ENCODE data around the gene ATP2B2.

Gene ATP2B2

GRCh38 chr3:10492364-10493201 lies 12.8 kb downstream of the ATP2B2 start:
- no peak for DNase-seq

DNA sequence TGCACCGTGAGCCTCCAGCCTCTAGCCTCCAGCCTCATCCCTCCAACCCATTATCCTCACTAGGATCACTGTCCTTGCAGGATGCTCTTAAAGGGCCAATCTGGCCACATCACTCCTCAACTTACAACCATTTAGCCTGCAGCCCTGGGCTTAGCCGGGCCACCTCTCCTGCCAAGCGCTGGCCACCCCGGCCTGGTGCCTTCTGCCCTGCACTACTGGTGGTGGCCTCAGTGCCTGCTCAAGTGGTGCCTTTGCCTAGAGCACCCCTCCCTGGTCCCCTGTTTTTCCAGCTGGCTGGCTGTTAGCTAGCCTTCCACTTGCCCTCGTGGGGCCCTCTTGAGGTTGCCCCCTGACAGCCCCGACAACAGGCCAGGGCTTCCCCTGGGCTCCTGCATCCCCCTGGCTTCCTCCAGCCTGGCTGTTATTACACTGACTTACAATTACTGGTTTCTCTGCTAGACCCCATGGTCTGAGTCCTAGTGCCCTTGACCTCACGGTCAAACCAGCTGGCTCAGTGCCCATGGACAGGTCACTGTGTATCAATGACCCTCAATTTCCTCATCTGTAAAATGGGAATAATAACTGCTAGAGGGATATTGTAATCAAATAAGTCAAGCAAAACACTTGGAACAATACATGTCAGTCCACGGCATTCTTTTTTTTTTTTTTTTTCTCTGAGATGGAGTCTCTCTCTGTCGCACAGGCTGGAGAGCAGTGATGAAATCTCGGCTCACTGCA lies 15.5 kb downstream of the ATP2B2 start:
- no peak for DNase-seq

DNA sequence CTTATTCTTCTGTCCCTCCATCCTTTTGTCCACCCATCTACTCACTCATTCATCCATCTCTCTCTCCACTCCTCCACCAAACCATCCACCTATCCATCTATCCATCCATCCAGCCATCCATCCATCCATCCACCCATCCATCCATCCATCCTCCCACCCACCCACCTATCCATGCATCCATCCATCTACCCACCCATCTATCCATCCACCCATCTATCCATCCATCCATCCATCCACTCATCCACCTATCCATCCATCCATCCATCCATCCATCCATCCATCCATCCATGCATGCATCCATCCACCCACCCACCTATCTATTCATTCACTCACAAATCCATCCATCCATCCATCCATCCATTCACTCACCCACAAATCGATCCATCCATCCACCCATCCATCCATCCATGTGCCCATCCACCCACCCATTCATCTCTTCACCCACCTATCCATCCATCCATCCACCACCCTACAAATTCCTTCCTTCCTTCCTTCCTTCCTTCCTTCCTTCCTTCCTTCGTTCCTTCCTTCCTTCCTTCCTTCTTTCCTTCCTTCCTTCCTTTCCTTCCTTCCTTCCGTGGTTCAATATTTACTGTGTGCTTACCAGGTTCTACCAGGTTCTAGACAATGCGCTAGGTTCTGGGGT lies 17.3 kb downstream of the ATP2B2 start:
- no peak for DNase-seq

GRCh38 chr3:10485806-10486205 lies 19.6 kb downstream of the ATP2B2 start:
- no peak for DNase-seq

DNA sequence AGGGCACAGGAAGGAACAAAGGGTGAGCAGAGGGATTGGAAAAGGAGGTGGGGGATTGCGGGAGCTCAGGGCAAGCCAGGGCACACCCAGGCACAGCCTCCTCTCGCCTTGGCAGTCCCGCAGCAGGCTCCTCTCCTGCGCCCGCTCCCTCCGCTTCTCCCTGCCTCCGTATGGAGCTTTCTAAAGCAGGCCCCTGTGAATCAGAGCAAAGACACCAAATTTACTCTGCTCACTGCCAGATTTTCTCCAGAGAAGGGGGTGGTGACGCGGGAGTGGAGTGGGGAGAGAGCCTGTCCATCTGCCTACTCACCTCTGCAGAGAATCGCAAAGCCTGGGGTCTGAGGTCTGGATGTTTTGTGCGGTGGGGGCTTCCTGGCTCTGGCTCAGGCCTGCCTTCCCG lies 20.0 kb downstream of the ATP2B2 start:
- no peak for DNase-seq

- no peak for DNase-seq
Observed at GRCh38 chr3:10484709-10485108, 20.7 kb downstream of the ATP2B2 start.

DNA sequence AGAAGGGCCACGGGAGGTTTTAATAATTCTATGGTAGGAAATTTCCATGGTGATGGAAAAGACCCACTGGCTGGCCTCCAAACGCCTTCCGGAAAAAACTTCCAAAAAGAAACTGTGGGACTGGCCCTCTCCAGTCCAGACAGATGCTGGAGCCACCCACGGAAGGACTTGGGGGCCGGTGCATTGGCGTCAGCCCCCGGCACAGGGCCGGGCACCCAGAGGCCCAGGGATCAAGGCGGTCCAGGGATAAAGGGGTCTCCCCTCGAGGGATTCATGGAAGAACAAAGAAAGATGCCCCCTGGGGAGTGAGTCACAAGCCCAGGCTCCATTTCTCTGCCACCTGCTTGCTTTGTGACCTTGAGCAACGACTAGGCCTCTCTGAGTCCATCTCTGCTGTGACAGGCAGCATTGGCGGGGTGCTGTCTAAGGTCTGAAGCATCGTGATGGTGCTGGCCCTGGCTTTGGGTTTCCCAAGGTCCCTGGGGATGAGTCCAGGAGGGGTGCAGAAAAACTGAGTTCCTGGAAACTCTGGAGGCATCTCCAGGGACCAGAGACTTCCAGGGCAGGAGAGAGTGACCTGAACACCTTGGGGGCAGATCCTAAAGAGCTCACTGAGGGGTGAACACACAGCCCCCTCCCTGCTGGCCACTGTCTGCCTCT lies 21.6 kb downstream of the ATP2B2 start:
- DNase-seq, result no peak

- DNase-seq, result no peak
Observed at GRCh38 chr3:10483364-10483675, 22.1 kb downstream of the ATP2B2 start.

DNA sequence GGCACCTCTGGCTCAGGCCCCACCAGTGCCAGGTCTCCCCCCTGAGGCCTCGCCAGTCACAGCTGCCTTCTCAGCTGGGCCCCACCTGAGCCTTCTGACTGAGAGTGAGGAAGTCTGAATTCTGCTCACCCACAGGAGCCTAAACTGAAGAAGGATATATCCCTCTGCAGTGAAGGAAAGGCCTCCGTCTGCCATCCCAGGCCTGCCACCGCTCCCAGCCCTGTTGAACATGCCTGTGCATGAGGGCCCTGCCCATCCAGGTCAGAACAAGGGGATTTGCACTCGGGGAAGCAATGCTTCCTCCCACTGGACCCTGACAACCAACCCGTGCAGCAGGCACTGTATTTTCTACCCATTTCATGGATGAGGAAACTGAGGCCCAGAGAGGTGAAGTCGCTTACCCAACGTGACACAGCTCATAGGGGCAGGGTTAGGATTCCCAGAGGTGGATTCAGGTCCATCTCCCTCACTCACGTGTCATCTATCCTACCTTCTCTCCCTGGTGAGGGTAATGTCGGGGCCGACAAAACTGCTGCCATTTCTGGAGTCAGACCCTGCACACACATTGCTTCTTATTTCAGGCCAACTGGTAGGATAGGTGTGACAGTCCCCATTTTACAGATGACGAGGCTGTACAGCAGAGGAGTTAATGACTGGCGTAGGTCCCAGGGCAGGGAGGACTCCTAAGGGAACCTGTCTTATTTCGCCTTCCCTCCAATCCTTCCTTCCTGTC lies 22.6 kb downstream of the ATP2B2 start:
- DNase-seq, result no peak

GRCh38 chr3:10480871-10481378 lies 24.5 kb downstream of the ATP2B2 start:
- no peak for DNase-seq

DNA sequence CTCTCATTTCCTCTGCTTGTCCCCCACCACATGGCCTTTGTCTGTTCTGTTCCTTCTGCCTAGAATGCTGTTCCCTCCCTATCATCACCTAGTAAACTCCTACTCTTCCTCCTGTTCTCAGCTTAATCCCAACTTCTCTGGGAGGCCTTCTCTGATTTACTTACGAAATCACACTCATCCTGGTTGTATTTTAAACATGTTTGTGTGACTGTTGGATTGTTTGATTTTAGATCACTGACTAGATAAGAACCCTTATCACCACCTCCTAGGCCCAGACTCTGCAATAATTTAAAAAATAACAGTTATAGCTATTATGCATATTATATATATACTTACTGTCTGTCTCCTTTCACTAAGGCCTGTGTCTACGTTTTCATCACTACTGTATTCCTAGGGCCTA lies 26.1 kb downstream of the ATP2B2 start:
- DNase-seq, result no peak

- DNase-seq, result no peak
Observed at GRCh38 chr3:10475983-10476382, 29.4 kb downstream of the ATP2B2 start.

GRCh38 chr3:10474847-10475246 lies 30.5 kb downstream of the ATP2B2 start:
- DNase-seq, result no peak

DNA sequence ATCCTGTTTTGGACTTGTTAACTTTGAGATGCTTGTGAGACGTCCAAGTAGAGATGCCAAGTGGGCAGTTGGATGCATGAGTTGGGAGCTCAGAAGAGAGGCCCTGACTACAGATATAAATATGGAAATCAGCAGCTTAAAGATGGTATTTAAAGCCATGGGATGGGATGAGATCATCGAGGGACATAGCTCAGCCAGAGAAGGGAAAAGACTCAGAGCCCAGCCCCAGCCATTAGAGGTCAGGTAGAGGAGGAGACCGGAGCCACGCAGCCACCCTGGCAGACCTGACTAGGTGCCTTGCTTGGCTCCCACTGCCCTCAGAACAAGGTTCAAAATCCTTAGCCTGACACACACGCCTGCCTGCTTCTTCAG lies 31.1 kb downstream of the ATP2B2 start:
- no peak for DNase-seq

DNA sequence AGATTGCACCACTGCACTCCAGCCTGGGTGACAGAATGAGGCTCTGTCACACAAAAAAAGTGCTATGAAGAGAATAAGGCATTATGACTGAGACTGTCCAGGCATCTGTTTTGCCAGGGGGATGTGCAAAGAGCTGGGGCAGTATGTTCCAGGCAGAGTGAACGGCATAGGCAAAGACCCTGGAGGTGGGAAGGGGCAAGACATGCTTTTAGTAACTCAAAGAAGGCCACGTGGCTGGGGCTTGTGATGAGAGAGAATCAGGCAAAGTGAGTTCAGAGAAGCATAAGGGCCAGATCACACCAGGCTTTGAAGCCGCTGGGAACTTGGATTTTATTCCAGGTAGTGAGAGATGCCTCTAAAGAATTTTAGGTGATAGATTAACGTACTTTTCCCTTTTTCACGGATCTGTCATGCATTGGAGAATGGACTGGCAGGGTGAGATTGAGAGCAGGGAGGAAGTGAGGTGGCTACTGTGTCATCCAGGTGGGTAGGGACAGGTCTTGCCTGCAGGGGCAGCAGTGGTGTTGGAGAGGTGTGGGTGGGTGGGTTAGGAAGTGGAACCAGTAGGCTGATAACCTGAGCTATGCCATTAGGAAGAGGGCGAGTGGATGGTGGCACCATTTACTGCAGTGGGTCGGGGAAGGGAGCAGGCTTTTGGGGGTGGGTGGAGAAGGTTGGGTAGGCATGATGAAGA lies 31.7 kb downstream of the ATP2B2 start:
- DNase-seq, result no peak

GRCh38 chr3:10472877-10473440 lies 32.4 kb downstream of the ATP2B2 start:
- DNase-seq, result no peak

DNA sequence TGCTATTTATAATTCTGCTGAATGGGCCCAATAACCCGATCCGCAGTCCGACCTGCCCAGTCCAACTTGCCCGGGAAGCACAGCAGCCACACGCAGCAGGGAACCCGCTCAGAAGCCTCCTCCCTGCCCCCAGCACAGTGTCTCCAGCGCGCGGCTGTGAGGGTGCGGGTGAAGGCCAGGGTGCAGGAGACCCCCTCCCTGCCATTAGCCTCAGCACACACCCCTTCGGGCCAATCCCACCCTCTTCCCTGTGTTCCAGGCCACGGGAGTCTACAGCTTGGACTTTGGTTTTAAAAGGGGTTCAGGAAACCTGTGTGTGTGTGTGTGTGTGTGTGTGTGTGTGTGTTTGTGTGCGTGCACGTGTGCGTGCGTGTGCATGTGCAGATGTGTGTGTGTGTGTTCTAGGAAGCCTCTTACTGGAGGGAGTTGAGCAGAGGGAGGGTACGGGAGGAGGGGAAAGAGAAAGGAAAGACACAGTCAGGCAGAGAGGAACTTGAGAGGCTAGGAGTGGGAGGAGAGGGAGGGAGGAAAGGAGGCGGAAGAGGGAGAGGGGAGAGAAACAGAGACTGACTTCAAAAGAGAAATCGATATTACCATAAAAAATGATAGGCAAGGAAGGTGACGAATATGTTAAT lies 34.2 kb downstream of the ATP2B2 start:
- DNase-seq, result peak; percentile 81

DNA sequence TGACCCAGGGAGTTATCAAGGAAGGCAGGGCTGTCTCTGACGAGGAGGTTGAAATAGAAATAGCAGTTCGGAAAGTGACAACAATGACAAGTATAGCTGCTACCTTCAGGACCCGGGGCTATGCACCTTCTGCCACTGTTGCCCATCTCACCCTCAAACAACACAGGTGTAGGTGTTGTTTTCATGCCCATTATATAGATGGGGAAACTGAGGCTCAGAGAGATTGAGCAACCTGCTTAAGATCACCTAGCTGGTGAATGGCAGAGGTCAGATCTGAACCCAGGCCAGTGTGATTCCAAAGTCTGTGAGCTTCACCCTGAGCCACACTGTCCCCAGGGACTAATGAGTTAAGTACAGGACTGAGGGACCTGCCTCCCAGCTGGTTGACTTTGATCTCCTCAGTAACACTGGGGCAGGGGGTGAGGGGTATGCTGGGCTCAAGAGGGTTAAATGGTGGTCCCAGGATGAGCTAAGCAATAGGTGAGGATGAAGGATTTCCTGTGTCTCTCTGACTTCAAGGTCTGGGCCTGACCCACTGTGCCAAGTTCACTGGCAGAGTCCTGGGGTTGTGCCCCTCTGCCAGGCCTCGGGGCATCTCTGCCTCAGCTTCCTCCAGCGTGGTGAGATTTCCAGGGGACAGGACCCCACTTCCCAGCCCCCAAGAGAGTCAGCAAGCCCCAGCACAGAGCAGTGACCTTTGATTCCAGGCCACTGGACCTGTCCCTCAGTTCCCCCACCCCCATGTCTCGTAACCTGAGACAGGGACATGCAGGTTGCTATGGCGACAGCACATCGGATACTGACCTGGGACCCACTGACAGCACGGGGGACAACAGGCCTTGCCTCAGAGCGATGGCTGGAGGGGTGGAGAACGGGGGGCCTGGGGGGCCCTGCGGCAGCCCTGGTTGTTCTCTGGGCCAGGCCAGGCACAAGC lies 35.0 kb downstream of the ATP2B2 start:
- peak; percentile 64 for DNase-seq

DNA sequence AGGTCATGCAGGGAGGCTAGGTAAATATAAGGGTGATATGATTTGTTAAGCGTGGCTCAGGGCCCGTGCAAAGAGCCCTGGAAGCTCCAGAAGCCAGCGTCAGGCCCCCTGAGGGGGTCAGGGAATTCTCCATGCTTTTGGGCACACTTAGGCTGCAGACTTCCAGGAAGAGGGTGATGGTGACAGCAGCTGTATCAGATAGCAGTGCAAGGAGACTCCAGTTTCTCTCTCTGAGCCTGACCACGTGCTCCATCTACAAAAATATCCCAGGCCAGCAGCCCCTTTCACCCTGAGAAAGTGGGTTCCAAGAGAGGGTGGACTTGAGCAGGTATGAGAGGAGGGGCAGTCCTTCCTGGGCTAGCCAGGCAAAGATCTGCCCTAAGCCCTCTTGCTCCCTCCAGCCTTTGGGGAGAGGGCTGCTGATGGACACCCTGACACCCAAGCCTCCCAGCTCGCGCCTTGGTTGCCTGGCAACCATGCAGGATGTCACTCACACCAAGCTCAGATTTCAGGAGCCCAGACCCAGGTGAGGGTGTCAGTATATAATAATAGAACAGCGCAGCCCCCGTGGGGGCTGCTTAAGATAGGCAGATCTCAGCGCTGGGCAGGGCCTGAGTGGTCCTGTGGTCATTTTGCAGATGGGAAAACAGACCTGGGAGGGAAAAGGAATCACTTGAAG lies 35.8 kb downstream of the ATP2B2 start:
- no peak for DNase-seq

Measured in eye (tissue), 1 donor.